GM12874 (cell line): ENCODE data around the gene CEBPG.

ENCODE experiments used
- TF ChIP-seq, protein P1 (sequence below): IDR thresholded peaks from 2 replicates; pipeline ENCODE4 v1.5.1; 2011; ENCODE audit warnings: low read depth, mild to moderate bottlenecking, control low read depth, low read length, moderate library complexity; ENCODE audit not compliant: insufficient read depth

The CEBPG gene

DNA sequence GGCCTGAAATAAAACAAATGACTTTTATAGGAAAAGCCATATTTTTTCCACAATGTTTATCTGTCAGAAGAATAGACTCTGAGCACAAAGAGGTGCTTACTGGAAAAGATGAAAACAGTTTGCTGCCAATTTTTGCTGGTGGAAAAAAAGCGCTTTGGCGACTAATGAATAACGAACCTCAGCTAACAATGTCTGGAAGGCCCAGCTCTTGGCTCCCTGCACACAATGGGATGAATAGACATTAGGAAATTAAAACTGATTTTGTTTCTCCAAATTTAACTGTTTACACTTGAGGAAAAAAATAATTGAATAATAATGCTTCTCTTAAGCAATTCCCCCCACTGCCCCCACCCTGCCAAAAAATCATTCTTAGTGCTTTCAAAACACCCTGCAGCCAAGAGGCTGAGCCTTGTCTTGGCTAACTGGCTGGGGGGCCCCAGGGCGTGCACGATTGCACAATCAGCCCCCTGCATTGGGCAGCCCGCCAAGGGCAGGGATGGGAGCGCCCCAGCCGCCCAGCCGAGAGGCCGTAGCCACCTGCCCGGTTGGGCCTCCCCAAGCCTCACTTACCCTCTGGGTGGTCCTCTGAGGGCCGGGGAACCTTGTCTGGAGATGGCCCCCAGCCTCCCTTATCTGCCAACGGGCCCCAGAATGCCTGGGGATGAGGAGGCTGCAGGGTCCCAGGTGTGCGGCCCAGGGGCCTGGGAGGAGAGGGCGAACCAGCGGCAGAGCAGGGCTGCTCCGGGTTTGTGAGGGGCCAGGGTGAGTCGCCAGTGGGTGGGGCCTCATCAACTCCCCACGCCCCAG, 16.8 kb downstream of the CEBPG start:
- TF ChIP-seq, protein P1, sequence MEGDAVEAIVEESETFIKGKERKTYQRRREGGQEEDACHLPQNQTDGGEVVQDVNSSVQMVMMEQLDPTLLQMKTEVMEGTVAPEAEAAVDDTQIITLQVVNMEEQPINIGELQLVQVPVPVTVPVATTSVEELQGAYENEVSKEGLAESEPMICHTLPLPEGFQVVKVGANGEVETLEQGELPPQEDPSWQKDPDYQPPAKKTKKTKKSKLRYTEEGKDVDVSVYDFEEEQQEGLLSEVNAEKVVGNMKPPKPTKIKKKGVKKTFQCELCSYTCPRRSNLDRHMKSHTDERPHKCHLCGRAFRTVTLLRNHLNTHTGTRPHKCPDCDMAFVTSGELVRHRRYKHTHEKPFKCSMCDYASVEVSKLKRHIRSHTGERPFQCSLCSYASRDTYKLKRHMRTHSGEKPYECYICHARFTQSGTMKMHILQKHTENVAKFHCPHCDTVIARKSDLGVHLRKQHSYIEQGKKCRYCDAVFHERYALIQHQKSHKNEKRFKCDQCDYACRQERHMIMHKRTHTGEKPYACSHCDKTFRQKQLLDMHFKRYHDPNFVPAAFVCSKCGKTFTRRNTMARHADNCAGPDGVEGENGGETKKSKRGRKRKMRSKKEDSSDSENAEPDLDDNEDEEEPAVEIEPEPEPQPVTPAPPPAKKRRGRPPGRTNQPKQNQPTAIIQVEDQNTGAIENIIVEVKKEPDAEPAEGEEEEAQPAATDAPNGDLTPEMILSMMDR, result no peak

- TF ChIP-seq, protein P1, result no peak
Measured at GRCh38 chr19:33390908-33391630, 17.6 kb downstream of the CEBPG start.

DNA sequence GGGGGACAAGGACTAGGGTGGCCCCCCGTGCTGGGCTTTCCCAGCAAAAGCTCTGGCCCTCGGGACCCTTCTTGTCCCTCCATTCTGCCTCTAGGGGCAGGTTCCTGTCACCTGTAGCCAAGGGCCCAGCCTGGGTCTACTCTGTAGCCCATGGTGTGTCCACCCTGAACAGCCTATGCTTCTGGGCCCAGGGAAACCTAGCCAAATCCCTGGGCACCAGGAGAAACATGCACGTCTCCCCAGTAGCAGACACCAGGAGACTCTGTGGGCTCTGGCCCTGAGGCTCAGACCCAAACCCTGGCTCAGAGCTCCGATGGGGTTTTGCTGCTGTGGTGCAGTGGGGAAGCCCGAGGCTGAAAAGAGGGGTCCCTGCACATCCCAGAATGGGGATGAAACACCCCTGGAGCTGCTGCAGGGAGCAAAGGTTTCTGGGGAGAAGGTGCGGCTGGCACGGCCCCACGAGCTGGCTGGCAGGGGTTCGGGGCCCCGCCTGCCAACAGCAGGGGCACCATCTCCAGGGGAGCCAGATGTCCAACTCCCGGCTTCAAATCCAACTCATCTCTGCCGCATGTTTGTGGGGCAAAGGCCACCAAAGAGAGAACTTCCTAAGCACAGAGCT, 18.2 kb downstream of the CEBPG start:
- TF ChIP-seq, protein P1, result no peak

GRCh38 chr19:33392341-33393285, 19.1 kb downstream of the CEBPG start:
- TF ChIP-seq, protein P1, result no peak

- TF ChIP-seq, protein P1, result no peak
Measured at GRCh38 chr19:33393286-33394005, 19.9 kb downstream of the CEBPG start.

DNA sequence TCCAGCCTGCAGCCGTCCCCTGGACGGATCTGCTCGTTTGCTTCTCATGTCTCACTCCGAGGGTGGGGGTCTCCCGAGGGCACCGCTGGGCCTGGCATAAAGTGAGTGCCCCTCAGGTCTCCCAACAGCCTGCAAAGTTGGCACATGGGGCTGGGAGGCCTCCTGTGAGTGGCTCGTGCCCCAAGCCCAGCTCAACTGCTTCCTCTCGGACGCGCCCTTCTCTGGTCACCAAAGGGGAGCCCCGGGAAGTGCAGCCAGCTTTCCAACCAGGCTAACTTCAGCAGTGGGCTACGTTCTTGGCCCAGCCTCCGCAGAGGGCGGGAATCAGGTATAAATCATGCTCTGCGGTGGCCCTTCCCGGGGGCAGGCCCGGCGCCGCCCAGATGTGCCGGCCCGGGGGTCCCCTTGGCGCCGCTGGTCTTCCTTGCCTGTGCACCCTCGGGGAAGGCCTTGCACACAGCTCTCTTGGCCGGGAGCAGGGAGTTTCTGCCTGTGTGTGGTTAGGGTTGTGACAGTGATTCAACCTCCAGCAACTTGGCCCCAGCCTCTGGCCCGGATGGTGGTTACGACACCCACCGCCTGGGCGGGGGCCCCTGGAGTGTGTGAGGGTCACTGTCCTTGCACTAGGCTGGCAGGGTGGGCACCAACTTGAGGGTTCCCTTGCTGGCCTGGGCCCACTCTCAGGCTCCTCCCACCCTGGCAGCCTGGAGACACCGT, 20.7 kb downstream of the CEBPG start:
- TF ChIP-seq, protein P1, result no peak
